HL-60 (cell line): ENCODE data around the gene NRAP.
A peak's percentile ranks its signal among the peaks of the same experiment; 100 is the strongest.

Experiments
- DNase-seq, 2 experiments: peaks; one replicate each; pipeline ENCODE4 v3.0.0-alpha.2; 2010 to 2020; ENCODE audit warnings: low read depth in 1 of 2, low spot score in 1 of 2
- H3K27ac ChIP-seq: fragments of 250-450 bp; sonication (Bioruptor Pico); replicated peaks from 2 replicates; pipeline ENCODE4 v1.5.1; 2020; ENCODE audit warnings: mild to moderate bottlenecking, moderate library complexity
- H3K27me3 ChIP-seq: fragments of 250-450 bp; sonication (Bioruptor Pico); 2 replicates; pipeline ENCODE4 v1.5.1; 2021; ENCODE audit warnings: mild to moderate bottlenecking, moderate library complexity; ENCODE audit not compliant: insufficient read depth, poor library complexity, severe bottlenecking
- H3K4me3 ChIP-seq: replicated peaks from 2 replicates; pipeline ENCODE4 v1.5.1; 2011; ENCODE audit warnings: mild to moderate bottlenecking, control low read depth, low read length; ENCODE audit not compliant: insufficient read depth
- GABPA ChIP-seq: IDR thresholded peaks from 2 replicates; pipeline ENCODE4 v1.6.1; 2012; ENCODE audit warnings: low read depth
- POLR2AphosphoS5 ChIP-seq: IDR thresholded peaks from 2 replicates; pipeline ENCODE4 v1.6.1; 2012; ENCODE audit warnings: low read depth
- SPI1 ChIP-seq: IDR thresholded peaks from 2 replicates; pipeline ENCODE4 v1.6.1; 2012; ENCODE audit warnings: low read depth, mild to moderate bottlenecking, borderline replicate concordance
- TF ChIP-seq, protein P1 (sequence below): IDR thresholded peaks from one replicate; pipeline ENCODE4 v1.5.1; 2011; ENCODE audit warnings: low read length, control low read depth, inconsistent platforms; ENCODE audit not compliant: insufficient read depth
- TF ChIP-seq, protein P2 (sequence below): IDR thresholded peaks from 2 replicates; pipeline ENCODE4 v1.6.1; 2012; ENCODE audit warnings: low read depth; ENCODE audit not compliant: insufficient replicate concordance

NRAP gene

DNA sequence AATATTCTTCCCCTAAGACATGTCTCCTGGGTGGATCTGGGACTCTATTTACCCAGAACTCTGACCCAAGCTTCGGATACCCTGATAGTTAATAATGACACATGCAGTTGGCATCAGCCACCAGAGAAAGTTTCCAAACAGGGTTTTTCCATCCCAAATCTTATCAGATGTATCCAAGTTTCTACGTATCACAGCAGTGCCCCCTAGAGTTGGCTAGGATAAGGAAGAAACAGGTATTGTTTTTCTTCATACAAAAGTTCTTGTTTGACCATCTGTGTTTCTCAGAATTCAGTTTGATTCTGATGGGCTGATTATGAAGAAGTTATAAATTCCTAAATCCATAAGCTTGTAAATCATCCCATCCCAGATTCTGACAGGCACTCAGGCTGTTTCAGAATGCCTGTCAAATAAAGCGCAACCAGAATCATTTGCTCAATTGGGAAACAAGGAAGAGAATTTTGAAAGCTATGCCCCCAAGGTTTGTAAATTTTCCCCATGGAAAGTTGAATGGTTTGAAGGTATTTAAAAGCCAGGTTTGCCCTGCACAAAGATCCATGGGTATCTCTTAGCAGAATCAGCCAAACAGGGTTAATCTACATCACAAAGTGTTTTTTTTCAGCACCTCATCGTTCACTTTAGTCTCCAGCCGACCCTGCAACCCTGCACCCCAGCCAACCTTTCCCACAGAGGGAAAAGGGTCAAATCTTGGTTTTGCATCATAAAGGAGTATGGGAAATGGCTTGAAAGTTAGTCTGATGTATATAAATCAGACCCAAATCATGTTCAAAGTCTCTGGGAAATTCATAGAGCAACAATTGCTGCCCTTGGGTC lies 47.4 kb downstream of the NRAP start:
- no peak for DNase-seq
- peaks cover 3% of the 10 kb centered on the region for H3K27me3 ChIP-seq
- TF ChIP-seq, protein P1, sequence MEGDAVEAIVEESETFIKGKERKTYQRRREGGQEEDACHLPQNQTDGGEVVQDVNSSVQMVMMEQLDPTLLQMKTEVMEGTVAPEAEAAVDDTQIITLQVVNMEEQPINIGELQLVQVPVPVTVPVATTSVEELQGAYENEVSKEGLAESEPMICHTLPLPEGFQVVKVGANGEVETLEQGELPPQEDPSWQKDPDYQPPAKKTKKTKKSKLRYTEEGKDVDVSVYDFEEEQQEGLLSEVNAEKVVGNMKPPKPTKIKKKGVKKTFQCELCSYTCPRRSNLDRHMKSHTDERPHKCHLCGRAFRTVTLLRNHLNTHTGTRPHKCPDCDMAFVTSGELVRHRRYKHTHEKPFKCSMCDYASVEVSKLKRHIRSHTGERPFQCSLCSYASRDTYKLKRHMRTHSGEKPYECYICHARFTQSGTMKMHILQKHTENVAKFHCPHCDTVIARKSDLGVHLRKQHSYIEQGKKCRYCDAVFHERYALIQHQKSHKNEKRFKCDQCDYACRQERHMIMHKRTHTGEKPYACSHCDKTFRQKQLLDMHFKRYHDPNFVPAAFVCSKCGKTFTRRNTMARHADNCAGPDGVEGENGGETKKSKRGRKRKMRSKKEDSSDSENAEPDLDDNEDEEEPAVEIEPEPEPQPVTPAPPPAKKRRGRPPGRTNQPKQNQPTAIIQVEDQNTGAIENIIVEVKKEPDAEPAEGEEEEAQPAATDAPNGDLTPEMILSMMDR, result peak; percentile 8
- no peak for TF ChIP-seq SPI1
- H3K4me3 ChIP-seq, result no peak overlapping the region
- H3K27ac ChIP-seq, result no peak overlapping the region

DNA sequence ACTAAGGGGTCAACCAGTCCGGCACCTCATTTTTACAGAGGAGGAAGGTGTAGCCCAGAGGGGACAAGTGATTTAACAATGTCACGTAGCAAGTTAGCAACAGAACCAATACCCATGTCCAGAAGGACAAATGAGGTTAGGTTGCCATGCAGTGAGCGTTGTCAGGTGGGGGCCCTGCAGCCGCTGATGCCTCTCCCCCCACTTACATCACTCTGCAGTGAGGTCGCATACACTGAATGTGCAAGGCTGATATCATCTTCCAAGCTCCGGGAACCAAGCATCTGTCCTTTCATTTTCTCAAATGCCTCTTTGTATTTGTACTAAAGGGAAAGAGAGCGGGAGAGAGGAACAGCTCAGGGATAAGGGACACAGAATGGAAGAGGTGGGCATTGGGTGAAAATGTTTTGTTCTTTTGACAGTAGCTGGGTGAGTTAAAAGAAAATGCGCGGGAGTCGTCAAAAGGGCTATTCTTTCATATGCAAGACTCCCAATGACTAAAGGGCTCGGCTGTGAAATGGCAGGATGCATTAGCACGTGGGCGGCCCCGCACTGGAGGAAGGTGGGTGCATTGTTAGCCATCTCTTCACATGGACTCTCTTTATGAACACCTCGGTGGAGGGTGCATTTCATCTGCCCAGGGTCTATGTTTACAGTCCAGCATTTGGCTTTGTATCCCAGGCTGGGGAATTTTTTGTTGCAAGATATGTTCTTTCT lies 49.7 kb downstream of the NRAP start:
- no peak overlapping the region for H3K27ac ChIP-seq
- H3K27me3 ChIP-seq, result peaks cover 3% of the 10 kb centered on the region
- TF ChIP-seq, protein P1, result no peak
- TF ChIP-seq, protein P2, sequence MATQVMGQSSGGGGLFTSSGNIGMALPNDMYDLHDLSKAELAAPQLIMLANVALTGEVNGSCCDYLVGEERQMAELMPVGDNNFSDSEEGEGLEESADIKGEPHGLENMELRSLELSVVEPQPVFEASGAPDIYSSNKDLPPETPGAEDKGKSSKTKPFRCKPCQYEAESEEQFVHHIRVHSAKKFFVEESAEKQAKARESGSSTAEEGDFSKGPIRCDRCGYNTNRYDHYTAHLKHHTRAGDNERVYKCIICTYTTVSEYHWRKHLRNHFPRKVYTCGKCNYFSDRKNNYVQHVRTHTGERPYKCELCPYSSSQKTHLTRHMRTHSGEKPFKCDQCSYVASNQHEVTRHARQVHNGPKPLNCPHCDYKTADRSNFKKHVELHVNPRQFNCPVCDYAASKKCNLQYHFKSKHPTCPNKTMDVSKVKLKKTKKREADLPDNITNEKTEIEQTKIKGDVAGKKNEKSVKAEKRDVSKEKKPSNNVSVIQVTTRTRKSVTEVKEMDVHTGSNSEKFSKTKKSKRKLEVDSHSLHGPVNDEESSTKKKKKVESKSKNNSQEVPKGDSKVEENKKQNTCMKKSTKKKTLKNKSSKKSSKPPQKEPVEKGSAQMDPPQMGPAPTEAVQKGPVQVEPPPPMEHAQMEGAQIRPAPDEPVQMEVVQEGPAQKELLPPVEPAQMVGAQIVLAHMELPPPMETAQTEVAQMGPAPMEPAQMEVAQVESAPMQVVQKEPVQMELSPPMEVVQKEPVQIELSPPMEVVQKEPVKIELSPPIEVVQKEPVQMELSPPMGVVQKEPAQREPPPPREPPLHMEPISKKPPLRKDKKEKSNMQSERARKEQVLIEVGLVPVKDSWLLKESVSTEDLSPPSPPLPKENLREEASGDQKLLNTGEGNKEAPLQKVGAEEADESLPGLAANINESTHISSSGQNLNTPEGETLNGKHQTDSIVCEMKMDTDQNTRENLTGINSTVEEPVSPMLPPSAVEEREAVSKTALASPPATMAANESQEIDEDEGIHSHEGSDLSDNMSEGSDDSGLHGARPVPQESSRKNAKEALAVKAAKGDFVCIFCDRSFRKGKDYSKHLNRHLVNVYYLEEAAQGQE, result no peak
- TF ChIP-seq GABPA, result no peak
- TF ChIP-seq POLR2AphosphoS5, result no peak
- no peak for DNase-seq
- no peak overlapping the region for H3K4me3 ChIP-seq

DNA sequence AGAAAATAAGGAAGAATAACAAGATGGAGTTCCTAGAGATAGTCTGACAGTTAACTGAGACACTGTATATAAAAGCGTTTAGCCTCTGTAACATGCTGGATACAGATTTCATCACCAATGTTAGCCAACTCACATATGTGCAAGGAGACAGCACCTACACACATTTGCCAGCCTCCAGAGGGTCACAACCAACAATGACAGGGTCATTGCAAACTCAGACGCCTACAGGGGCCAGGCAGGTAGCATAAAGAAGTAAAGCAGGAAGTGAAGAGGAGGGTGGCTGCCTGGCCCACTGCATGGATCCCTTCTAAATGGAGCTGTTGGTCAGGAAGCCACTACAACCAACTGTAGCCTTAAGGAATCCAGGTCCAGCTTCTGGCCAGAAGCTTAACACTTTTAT lies 50.4 kb downstream of the NRAP start:
- TF ChIP-seq, protein P2, result no peak
- TF ChIP-seq, protein P1, result no peak
- TF ChIP-seq GABPA (no peak), SPI1 (no peak), POLR2AphosphoS5 (no peak)
- Histone ChIP-seq H3K27ac (no peak overlapping the region), H3K27me3 (peaks cover 3% of the 10 kb centered on the region), H3K4me3 (no peak overlapping the region)
- DNase-seq, result no peak
